HepG2 (cell line): ENCODE data around the gene SEZ6L. TPM values are rescaled to one million over a fixed set of nuclear protein-coding genes. Genes with fewer than 3 reads are reported as not detected.

Experiments
- ATAC-seq: fragments of 200-7000 bp; cut with Tn5 transposase; 3 replicates; pipeline ENCODE4 v1.9.1; 2020; ENCODE audit warnings: mild to moderate bottlenecking, moderate library complexity
- BruUV-seq: library from RNA; stranded (reverse); fragments of 400-500 nt; replicated peaks from 2 replicates; lab custom pipeline; 2021; lab: Mats Ljungman, UMichigan
- CTCF ChIA-PET: fragments of 300-600 bp; formaldehyde crosslinking; extraction: SDS; loops from one replicate; lab custom pipeline; 2021; ENCODE audit warnings: low total read pairs, inconsistent platforms, low intra/inter-chr PET ratio; lab: Yijun Ruan, JAX
- POLR2A ChIA-PET: fragments of 350-600 bp; sonication (Branson Sonifier 250); formaldehyde crosslinking; loops from one replicate; lab custom pipeline; 2020; ENCODE audit warnings: antibody characterized with exemption, inconsistent platforms; lab: Yijun Ruan, JAX
- DNase-seq: peaks from one replicate; pipeline ENCODE4 v3.0.0-alpha.2; 2015; ENCODE audit warnings: low spot score
- FAIRE-seq: peaks from 3 replicates; lab custom pipeline; 2011; peaks lifted over from hg19 to GRCh38; lab: Jason Lieb, UNC
- H2AFZ ChIP-seq: one replicate; pipeline ENCODE4 v1.6.1; 2011; ENCODE audit warnings: low read length, inconsistent platforms
- H3K27ac ChIP-seq: fragments of 300-600 bp; 3 replicates; pipeline ENCODE4 v1.8.0; 2011; ENCODE audit warnings: mixed run types, mild to moderate bottlenecking, mixed read lengths, low read length, inconsistent platforms; ENCODE audit not compliant: insufficient read depth; ENCODE audit errors: extremely low read length
- H3K27me3 ChIP-seq, 2 experiments: fragments of 200-600 bp in 1 of 2; 2 replicates in 1 of 2; 3 replicates in 1 of 2; pipeline versions ENCODE4 v1.6.0 to v1.8.0; 2011; ENCODE audit warnings: low read length in 2 of 2, mild to moderate bottlenecking in 2 of 2, moderate library complexity in 2 of 2, inconsistent platforms in 1 of 2; ENCODE audit not compliant: insufficient read depth in 2 of 2, control insufficient read depth in 1 of 2
- H3K36me3 ChIP-seq, 2 experiments: fragments of 200-600 bp in 1 of 2; replicated peaks in 1 of 2; 2 replicates in 1 of 2; 3 replicates in 1 of 2; pipeline versions ENCODE4 v1.5.1 to v1.8.0; 2011; ENCODE audit warnings: low read length in 2 of 2, inconsistent platforms in 1 of 2; ENCODE audit not compliant: insufficient read depth in 2 of 2, control insufficient read depth in 1 of 2
- H3K4me1 ChIP-seq: 2 replicates; pipeline ENCODE4 v1.5.1; 2012; ENCODE audit warnings: low read length, inconsistent platforms; ENCODE audit not compliant: insufficient read depth
- H3K4me2 ChIP-seq: 2 replicates; pipeline ENCODE4 v1.6.0; 2011; ENCODE audit warnings: low read depth, low read length, inconsistent platforms
- H3K4me3 ChIP-seq, 3 experiments: fragments of 200-600 bp in 1 of 3; sonication (generic), shearing (Covaris generic) in 1 of 3; replicated peaks in 1 of 3; 2 replicates each; pipeline ENCODE4 v1.5.1; 2011 to 2016; ENCODE audit warnings: low read length in 3 of 3, inconsistent platforms in 2 of 3, low read depth in 2 of 3, mild to moderate bottlenecking in 2 of 3, control low read depth in 1 of 3, mixed read lengths in 1 of 3; ENCODE audit not compliant: insufficient read depth in 1 of 3
- H3K79me2 ChIP-seq: one replicate; pipeline ENCODE4 v1.6.1; 2011; ENCODE audit warnings: low read length, inconsistent platforms; ENCODE audit not compliant: insufficient read depth
- H3K9ac ChIP-seq: 2 replicates; pipeline ENCODE4 v1.6.0; 2011; ENCODE audit warnings: mild to moderate bottlenecking, low read depth, low read length, inconsistent platforms; ENCODE audit not compliant: insufficient read depth
- H3K9me3 ChIP-seq: 2 replicates; pipeline ENCODE4 v1.5.1; 2012; ENCODE audit warnings: mild to moderate bottlenecking, low read length
- H4K20me1 ChIP-seq: 2 replicates; pipeline ENCODE4 v1.6.0; 2011; ENCODE audit warnings: inconsistent platforms, mild to moderate bottlenecking, low read length, moderate library complexity; ENCODE audit not compliant: insufficient read depth
- ATAD3A ChIP-seq: sonication (generic); formaldehyde crosslinking; IDR thresholded peaks from 2 replicates; pipeline ENCODE4 v1.4.0; 2020; ENCODE audit warnings: missing genetic modification reagents
- GATA4 ChIP-seq: sonication (generic); IDR thresholded peaks from 2 replicates; pipeline ENCODE4 v1.6.1; 2016; ENCODE audit warnings: antibody characterized with exemption, low read depth, borderline replicate concordance
- GTF2F1 ChIP-seq: fragments of 150-350 bp; IDR thresholded peaks from 2 replicates; pipeline ENCODE4 v1.6.1; 2014; ENCODE audit warnings: low read length
- GTF3A ChIP-seq: sonication (generic); formaldehyde crosslinking; conservative IDR thresholded peaks from 2 replicates; pipeline ENCODE4 v1.4.0; 2020; ENCODE audit warnings: mild to moderate bottlenecking, missing genetic modification reagents
- HMGA1 ChIP-seq: sonication (generic); formaldehyde crosslinking; conservative IDR thresholded peaks from 2 replicates; pipeline ENCODE4 v1.4.0; 2020; ENCODE audit warnings: missing genetic modification reagents
- MBD4 ChIP-seq: IDR thresholded peaks from 2 replicates; pipeline ENCODE4 v1.6.1; 2012; ENCODE audit warnings: low read length, inconsistent platforms, borderline replicate concordance
- SCMH1 ChIP-seq: sonication (generic); formaldehyde crosslinking; IDR thresholded peaks from 2 replicates; pipeline ENCODE4 v1.9.0; 2021; ENCODE audit warnings: missing genetic modification reagents, mild to moderate bottlenecking, borderline replicate concordance
- ZNF546 ChIP-seq: sonication (generic); formaldehyde crosslinking; conservative IDR thresholded peaks from 2 replicates; pipeline ENCODE4 v1.8.1; 2023; ENCODE audit warnings: mild to moderate bottlenecking, missing genetic modification reagents
- ZNF577 ChIP-seq: sonication (generic); formaldehyde crosslinking; IDR thresholded peaks from 2 replicates; pipeline ENCODE4 v1.4.0; 2020; ENCODE audit warnings: mild to moderate bottlenecking, low read depth, missing genetic modification reagents, borderline replicate concordance
- ZNF660 ChIP-seq: sonication (generic); formaldehyde crosslinking; IDR thresholded peaks from 2 replicates; pipeline ENCODE4 v1.5.1; 2020; ENCODE audit warnings: mild to moderate bottlenecking, low read depth, missing genetic modification reagents, borderline replicate concordance
- ZSCAN9 ChIP-seq: IDR thresholded peaks from 2 replicates; pipeline ENCODE4 v1.6.1; 2016; ENCODE audit warnings: borderline replicate concordance
- WGBS: methylation state at CpG from one replicate; pipeline ENCODE4 v1.1.6; 2017; ENCODE audit warnings: low lambda C conversion rate; 5-methylcytosine and 5-hydroxymethylcytosine counted together
- in situ Hi-C: cut with HindIII; loops from 2 replicates; pipeline ENCODE4 v1.10.0; 2017; ENCODE audit warnings: low pct_unique_long_range_greater_than_20kb; ENCODE audit not compliant: extremely low pct_ligation_motif_present
- intact Hi-C: fragments of 100-400 bp; cut with micrococcal nuclease; formaldehyde crosslinking; loops from one replicate; pipeline ENCODE4 v1.10.0; 2022; ENCODE audit not compliant: unreplicated experiment
- polyA plus RNA-seq, 8 experiments: library from polyadenylated mRNA; depleted of rRNA in 3 of 8; stranded (reverse) in 7 of 8; unstranded in 1 of 8; fragments of >200 nt; fragmentation: Illumina TruSeq in 4 of 8; extraction: Trizol in 4 of 8; gene quantifications; 2 replicates each; pipeline versions ENCODE4 v1.2.1 to v1.2.3, GENCODE V29; 2011 to 2016; ENCODE audit warnings: low read depth in 4 of 8, missing spikeins in 1 of 8, mixed read lengths in 1 of 8; ENCODE audit not compliant: insufficient read depth in 1 of 8
- total RNA-seq, 5 experiments: library from RNA; depleted of rRNA; stranded (reverse); fragments of >200 nt; fragmentation: Illumina TruSeq; extraction: Trizol; gene quantifications; 2 replicates each; pipeline ENCODE4 v1.2.3, GENCODE V29; 2016; ENCODE audit warnings: low read depth in 1 of 5
- TF ChIP-seq, protein P1 (sequence below): sonication (generic); formaldehyde crosslinking; IDR thresholded peaks from 2 replicates; pipeline ENCODE4 v1.5.0; 2020; ENCODE audit warnings: missing genetic modification reagents, mild to moderate bottlenecking, borderline replicate concordance
- TF ChIP-seq, protein P2 (sequence below): sonication (generic); formaldehyde crosslinking; conservative IDR thresholded peaks from 2 replicates; pipeline ENCODE4 v1.4.0; 2020; ENCODE audit warnings: missing genetic modification reagents

Gene SEZ6L
- total and polyA plus RNA-seq, 2 of the 13 experiments (the other 11 are each of a cell fraction or from before 2014, with no cell fraction given): not detected

DNA sequence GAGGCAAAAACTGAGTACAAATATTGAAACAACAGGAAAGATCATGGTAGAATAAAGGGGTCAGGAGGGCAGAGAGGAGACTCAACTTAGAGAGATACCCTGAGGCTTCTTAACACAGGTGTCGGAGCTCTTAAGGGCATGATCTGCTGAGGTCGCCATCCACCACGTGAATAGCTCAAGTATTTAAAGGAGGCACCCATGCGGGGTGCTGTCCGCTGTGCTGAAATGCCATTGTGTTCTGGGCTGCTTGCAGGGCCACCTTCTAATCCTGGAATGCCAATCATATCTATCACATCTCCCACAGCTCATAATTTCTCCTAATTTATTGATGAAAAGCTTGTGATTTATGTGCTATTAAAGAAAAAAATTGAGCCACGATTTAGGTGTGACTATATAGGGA, 90.2 kb downstream of the SEZ6L start (continued):
- 0 out of 2 replicates have a peak, but pooled peaks have one; percentile 28 for TF ChIP-seq ZSCAN9 (CRISPR knock-in tag)

DNA sequence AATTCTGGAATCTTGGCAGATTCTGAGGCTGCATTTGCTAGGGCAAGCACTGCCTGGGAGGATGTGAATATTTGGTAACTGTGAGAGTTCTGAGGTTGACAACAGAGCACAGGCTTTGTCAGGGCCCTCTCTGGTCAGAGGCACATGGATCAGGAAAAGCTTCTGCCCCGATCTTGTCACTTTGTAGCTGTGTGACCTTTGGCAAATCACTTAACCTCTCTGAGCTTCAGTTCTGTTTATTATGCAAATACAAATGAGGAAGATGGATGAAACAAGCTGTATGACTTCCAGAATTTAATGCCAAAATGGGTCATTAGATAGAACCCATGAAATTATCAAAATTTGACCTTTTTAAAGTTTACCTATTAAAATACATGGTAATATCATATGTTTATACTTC, 94.9 kb downstream of the SEZ6L start:
- ChIA-PET CTCF (no interaction called here), POLR2A (no interaction called here)
- intact Hi-C loops: no loop called here
- no peaks in the 10 kb centered on the region for H3K9me3 ChIP-seq
- no peaks in the 10 kb centered on the region for H3K79me2 ChIP-seq
- H3K27ac ChIP-seq: no peak overlapping the region
- ATAC-seq (no peak), DNase-seq (no peak), FAIRE-seq (no peak)
- no peaks in the 10 kb centered on the region for H3K36me3 ChIP-seq
- no peak for TF ChIP-seq GTF3A
- no peak for TF ChIP-seq MBD4
- no peak for TF ChIP-seq ZNF660 (CRISPR knock-in tag)
- TF ChIP-seq, protein P1, sequence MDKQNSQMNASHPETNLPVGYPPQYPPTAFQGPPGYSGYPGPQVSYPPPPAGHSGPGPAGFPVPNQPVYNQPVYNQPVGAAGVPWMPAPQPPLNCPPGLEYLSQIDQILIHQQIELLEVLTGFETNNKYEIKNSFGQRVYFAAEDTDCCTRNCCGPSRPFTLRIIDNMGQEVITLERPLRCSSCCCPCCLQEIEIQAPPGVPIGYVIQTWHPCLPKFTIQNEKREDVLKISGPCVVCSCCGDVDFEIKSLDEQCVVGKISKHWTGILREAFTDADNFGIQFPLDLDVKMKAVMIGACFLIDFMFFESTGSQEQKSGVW (CRISPR knock-in tag): no peak
- TF ChIP-seq ATAD3A (CRISPR knock-in tag): no peak
- no peak for TF ChIP-seq GATA4
- TF ChIP-seq GTF2F1: no peak
- TF ChIP-seq HMGA1 (CRISPR knock-in tag): no peak
- TF ChIP-seq, protein P2, sequence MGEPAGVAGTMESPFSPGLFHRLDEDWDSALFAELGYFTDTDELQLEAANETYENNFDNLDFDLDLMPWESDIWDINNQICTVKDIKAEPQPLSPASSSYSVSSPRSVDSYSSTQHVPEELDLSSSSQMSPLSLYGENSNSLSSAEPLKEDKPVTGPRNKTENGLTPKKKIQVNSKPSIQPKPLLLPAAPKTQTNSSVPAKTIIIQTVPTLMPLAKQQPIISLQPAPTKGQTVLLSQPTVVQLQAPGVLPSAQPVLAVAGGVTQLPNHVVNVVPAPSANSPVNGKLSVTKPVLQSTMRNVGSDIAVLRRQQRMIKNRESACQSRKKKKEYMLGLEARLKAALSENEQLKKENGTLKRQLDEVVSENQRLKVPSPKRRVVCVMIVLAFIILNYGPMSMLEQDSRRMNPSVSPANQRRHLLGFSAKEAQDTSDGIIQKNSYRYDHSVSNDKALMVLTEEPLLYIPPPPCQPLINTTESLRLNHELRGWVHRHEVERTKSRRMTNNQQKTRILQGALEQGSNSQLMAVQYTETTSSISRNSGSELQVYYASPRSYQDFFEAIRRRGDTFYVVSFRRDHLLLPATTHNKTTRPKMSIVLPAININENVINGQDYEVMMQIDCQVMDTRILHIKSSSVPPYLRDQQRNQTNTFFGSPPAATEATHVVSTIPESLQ (CRISPR knock-in tag): no peak
- no peak for TF ChIP-seq SCMH1
- no peak for TF ChIP-seq ZNF546
- no peak for TF ChIP-seq ZNF577 (CRISPR knock-in tag)
- H4K20me1 ChIP-seq: no peaks in the 10 kb centered on the region
- H3K4me1 ChIP-seq: no peaks in the 10 kb centered on the region
- WGBS: 8% methylated on average over 1 of the region's 1 CpG
- H3K4me3 ChIP-seq: no peak overlapping the region
- in situ Hi-C loops: no loop called here
- H3K4me2 ChIP-seq: no peak overlapping the region
- H2AFZ ChIP-seq: no peak overlapping the region
- peaks cover 0 to 2% of the 10 kb centered on the region in 2 experiments; a peak in 1 of 5 replicates for H3K27me3 ChIP-seq
- H3K9ac ChIP-seq: no peak overlapping the region
- BruUV-seq: no TSS peak
